Pulmonary artery endothelial cell (primary cell): Measurements from ENCODE around the gene USP5. TPM values are rescaled to one million over a fixed set of nuclear protein-coding genes. Genes with fewer than 3 reads are reported as not detected.

Experiments used
- DNase-seq: peaks from one replicate; pipeline ENCODE4 v3.0.0-alpha.2; 2011; ENCODE audit warnings: low read depth, low spot score
- total RNA-seq: library from RNA; depleted of rRNA; stranded (reverse); fragments of >200 nt; gene quantifications from 2 replicates; pipeline ENCODE4 v1.2.3, GENCODE V29; 2014

The USP5 gene
- total RNA-seq, 1 donor from 2014 or later, result 105 TPM

GRCh38 chr12:6825398-6826124, 26.4 kb upstream of the USP5 start:
- peak; percentile 33 for DNase-seq

- no peak for DNase-seq
Observed at GRCh38 chr12:6826125-6826733, 25.7 kb upstream of the USP5 start.

- DNase-seq, result no peak
Observed at GRCh38 chr12:6826734-6827436, 25.1 kb upstream of the USP5 start.

- DNase-seq, result no peak
Observed at GRCh38 chr12:6827437-6827911, 24.5 kb upstream of the USP5 start.

GRCh38 chr12:6827982-6828780, 23.8 kb upstream of the USP5 start, which contains the start of gene P3H3:
TSS of gene P3H3 (plus strand) at chr12:6828407. CDS start at chr12:6828441, 34 bp downstream.
- DNase-seq, result no peak

- no peak for DNase-seq
Observed at GRCh38 chr12:6828781-6829535, 23.0 kb upstream of the USP5 start.

GRCh38 chr12:6829536-6830220, 22.3 kb upstream of the USP5 start:
- DNase-seq, result no peak

- no peak for DNase-seq
Observed at GRCh38 chr12:6830286-6830890, 21.6 kb upstream of the USP5 start.

GRCh38 chr12:6830999-6831398, 21.0 kb upstream of the USP5 start:
- no peak for DNase-seq

GRCh38 chr12:6831450-6831995, 20.4 kb upstream of the USP5 start:
- DNase-seq, result no peak

GRCh38 chr12:6832125-6832524, 19.8 kb upstream of the USP5 start:
- DNase-seq, result no peak

GRCh38 chr12:6833189-6833890, 18.6 kb upstream of the USP5 start:
- no peak for DNase-seq

GRCh38 chr12:6834254-6834653, 17.7 kb upstream of the USP5 start:
- no peak for DNase-seq

- DNase-seq, result no peak
Observed at GRCh38 chr12:6834873-6835272, 17.1 kb upstream of the USP5 start.

- no peak for DNase-seq
Observed at GRCh38 chr12:6836851-6837250, 15.1 kb upstream of the USP5 start.

- no peak for DNase-seq
Observed at GRCh38 chr12:6837370-6838060, 14.4 kb upstream of the USP5 start.

- no peak for DNase-seq
Observed at GRCh38 chr12:6838854-6839253, 13.1 kb upstream of the USP5 start.

GRCh38 chr12:6839482-6840201, 12.3 kb upstream of the USP5 start:
- DNase-seq, result no peak
